ENCODE results near the gene S100A14.

DNA sequence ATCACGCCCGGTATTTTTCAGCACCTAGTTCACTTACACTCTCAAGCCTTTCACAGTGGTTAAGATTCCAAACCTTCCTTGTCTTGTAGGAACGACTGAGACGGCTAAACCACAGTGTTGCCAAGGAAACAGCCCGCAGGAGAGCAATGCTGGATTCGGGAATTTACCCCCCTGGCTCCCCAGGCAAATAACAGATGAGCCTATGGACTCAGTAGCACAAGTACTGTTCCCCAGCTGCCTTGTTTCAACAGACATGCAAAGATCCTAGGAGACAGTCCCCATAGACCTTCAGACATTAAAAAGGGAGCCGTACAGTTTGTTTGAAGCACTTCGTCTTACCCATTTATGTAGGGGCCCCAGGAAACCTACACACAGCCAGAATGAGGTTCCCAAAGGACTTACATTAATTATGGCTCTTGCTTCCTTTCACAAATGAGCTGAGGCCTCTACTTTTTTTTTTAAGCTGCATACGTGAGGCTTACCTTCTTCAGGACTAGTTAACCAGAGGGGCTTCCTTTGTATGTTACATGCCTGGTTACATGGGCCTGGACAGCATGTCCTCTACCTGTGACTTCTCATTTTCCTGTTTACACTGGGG, 45.1 kb upstream of the S100A14 start:
- TF ChIP-seq, protein P1, sequence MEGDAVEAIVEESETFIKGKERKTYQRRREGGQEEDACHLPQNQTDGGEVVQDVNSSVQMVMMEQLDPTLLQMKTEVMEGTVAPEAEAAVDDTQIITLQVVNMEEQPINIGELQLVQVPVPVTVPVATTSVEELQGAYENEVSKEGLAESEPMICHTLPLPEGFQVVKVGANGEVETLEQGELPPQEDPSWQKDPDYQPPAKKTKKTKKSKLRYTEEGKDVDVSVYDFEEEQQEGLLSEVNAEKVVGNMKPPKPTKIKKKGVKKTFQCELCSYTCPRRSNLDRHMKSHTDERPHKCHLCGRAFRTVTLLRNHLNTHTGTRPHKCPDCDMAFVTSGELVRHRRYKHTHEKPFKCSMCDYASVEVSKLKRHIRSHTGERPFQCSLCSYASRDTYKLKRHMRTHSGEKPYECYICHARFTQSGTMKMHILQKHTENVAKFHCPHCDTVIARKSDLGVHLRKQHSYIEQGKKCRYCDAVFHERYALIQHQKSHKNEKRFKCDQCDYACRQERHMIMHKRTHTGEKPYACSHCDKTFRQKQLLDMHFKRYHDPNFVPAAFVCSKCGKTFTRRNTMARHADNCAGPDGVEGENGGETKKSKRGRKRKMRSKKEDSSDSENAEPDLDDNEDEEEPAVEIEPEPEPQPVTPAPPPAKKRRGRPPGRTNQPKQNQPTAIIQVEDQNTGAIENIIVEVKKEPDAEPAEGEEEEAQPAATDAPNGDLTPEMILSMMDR (IDR thresholded peaks at IDR 0.05): no peak
- TF ChIP-seq, protein P2, sequence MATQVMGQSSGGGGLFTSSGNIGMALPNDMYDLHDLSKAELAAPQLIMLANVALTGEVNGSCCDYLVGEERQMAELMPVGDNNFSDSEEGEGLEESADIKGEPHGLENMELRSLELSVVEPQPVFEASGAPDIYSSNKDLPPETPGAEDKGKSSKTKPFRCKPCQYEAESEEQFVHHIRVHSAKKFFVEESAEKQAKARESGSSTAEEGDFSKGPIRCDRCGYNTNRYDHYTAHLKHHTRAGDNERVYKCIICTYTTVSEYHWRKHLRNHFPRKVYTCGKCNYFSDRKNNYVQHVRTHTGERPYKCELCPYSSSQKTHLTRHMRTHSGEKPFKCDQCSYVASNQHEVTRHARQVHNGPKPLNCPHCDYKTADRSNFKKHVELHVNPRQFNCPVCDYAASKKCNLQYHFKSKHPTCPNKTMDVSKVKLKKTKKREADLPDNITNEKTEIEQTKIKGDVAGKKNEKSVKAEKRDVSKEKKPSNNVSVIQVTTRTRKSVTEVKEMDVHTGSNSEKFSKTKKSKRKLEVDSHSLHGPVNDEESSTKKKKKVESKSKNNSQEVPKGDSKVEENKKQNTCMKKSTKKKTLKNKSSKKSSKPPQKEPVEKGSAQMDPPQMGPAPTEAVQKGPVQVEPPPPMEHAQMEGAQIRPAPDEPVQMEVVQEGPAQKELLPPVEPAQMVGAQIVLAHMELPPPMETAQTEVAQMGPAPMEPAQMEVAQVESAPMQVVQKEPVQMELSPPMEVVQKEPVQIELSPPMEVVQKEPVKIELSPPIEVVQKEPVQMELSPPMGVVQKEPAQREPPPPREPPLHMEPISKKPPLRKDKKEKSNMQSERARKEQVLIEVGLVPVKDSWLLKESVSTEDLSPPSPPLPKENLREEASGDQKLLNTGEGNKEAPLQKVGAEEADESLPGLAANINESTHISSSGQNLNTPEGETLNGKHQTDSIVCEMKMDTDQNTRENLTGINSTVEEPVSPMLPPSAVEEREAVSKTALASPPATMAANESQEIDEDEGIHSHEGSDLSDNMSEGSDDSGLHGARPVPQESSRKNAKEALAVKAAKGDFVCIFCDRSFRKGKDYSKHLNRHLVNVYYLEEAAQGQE (IDR thresholded peaks at IDR 0.05; ENCODE audit: insufficient read depth in 1 of 2, low read depth in 2 of 2, low read length in 1 of 2): no peak

Measured in Panc1 (cell line).